GM15510 (cell line): ENCODE data around the gene OTUB2.

Experiments used
- POLR2A ChIP-seq: IDR thresholded peaks from 3 replicates; pipeline ENCODE4 v1.6.1; 2011; ENCODE audit warnings: borderline replicate concordance; ENCODE audit not compliant: insufficient read length; ENCODE audit errors: extremely low read depth

OTUB2 gene

GRCh38 chr14:94047581-94047980, 21.4 kb downstream of the OTUB2 start:
- TF ChIP-seq POLR2A = no peak

DNA sequence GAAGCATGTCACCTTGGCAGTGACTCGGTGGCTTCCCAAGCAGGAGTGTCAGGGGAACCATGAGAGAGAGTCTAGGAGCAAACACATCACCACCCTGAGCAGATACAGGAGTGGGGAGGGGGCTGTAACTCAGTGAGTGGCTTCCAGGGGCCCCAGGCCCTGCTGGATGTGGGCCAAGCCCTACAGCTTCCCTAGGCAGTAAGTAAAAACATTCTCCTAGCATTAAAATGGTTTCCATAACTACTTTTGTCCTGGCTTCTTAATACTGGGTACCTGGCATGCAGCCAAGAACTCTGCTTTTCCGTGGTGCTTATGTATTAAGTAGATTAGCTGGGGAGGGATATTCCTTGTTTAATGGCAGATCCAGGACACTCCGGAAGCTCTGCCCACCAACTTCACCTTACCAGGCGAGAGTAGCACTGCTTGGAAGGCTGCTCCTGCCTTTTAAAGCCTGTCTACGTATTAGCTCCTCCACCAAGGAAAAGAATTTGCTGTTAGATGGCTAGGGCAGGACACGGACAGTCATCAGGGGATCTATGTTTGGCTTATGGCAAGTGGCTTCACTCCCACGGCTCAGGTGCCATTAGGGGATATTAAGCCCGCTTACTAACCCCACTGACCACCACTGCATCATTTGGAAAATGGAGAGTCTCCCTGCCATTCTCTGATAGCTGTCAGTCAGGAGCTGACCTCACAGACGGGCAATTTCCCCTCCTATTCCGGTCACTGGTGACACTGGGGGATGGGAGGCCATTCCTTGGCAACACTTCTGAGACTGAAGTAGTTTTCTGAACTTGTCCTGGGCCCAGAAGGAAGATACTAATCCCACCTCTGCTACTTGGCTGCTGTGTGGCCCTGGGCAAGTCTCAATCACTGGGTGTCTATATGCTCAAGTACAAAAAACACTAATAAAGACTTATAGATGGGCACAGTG, 22.8 kb downstream of the OTUB2 start:
- no peak for TF ChIP-seq POLR2A

GRCh38 chr14:94049625-94050023, 23.5 kb downstream of the OTUB2 start:
- no peak for TF ChIP-seq POLR2A

- TF ChIP-seq POLR2A = no peak
Observed at GRCh38 chr14:94050231-94050880, 24.2 kb downstream of the OTUB2 start.

GRCh38 chr14:94051115-94051514, 25.0 kb downstream of the OTUB2 start:
- no peak for TF ChIP-seq POLR2A

- no peak for TF ChIP-seq POLR2A
Observed at GRCh38 chr14:94051779-94052178, 25.6 kb downstream of the OTUB2 start.

- TF ChIP-seq POLR2A = no peak
Observed at GRCh38 chr14:94052199-94052598, 26.1 kb downstream of the OTUB2 start.

DNA sequence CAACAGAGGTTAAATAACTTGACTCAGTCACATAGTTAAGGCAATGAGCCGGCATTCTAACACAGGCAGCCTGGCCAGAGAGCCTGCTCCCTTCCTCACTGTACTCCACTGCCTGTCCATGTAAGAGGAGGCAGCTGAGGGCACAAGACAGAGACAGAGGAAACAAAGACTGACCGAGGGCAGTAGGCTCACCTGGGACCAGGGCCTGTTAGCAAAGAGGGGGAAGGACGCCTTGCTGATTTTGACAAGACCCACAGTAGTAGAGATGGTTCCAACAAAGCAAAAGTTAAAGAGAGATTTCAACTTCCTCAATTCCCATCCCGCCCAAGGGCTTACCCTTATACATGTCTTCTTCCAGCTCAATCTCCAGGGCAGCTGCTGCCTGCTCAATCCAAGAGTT, 26.5 kb downstream of the OTUB2 start:
- no peak for TF ChIP-seq POLR2A

DNA sequence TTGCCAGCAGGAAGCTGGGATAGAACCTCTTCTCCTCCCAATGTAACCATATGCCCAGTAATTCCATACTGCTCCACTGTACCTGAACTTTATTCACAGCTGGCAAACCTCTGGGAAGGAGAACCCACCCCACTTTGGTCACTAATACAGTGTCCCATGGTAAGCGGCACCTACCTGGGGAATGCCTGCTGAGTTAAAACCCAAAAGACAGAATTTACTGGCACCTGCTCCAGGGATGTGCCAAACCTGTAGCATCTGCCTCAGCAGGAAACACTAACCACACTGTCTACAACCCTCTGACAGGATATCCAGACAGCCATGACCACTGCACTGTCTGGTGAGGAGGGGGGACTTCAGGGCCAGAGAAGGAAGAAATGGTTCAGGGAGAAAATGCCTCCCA, 28.3 kb downstream of the OTUB2 start:
- no peak for TF ChIP-seq POLR2A

DNA sequence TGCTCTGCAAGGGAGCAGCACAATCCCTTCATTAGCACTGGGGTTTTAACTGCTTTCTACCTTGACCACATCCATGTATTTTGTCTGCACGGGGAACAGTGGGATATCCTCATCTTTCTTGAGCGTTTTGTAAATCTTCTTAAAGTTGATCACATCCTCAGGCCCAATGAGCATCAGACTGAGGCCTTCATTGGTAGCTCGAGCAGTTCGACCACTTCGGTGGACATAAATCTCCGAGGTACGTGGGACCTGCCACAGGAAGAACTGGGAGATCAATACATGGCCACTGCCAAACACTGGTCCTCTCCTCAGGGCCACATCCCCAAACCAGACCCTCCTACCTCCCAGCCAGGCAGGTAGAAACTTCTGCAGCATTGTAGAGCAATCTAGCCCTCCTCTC, 28.8 kb downstream of the OTUB2 start:
- no peak for TF ChIP-seq POLR2A

GRCh38 chr14:94056579-94057308, 30.6 kb downstream of the OTUB2 start:
- TF ChIP-seq POLR2A = no peak

GRCh38 chr14:94058128-94058673, 32.1 kb downstream of the OTUB2 start:
- TF ChIP-seq POLR2A = no peak

DNA sequence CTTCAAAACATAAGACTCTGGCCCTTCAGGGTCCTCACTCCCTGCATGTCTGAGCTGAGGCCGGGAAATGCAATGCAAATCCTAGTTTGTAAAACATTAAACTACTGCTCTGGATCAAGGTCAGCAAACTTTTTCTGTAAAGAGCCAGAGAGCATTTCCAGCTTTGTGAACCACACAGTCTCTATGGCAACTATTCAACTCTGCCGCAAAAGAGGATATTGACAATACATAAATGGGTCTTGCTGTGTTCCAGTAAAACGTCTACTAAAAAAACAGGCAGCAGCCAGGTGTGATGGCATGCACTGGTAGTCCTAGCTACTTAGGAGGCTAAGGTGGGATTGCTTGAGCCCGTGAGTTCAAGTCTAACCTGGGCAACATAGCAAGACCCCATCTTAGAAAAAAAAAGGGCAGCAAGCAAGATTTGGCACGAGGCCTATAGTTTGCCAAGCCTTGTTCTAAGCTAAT, 32.6 kb downstream of the OTUB2 start:
- no peak for TF ChIP-seq POLR2A

- no peak for TF ChIP-seq POLR2A
Observed at GRCh38 chr14:94059998-94060397, 33.9 kb downstream of the OTUB2 start.
